HCT116 (cell line): ENCODE measurements around the gene CHMP2A. TPM values are rescaled to one million over a fixed set of nuclear protein-coding genes. Genes with fewer than 3 reads are reported as not detected.

Experiments
- ATAC-seq: fragments of 200-7000 bp; cut with Tn5 transposase; 2 replicates; pipeline ENCODE4 v1.9.1; 2020; ENCODE audit warnings: mild to moderate bottlenecking, moderate library complexity
- BruUV-seq: library from RNA; stranded (reverse); fragments of 400-500 nt; replicated peaks from 2 replicates; lab custom pipeline; 2021; lab: Mats Ljungman, UMichigan
- CTCF ChIA-PET: fragments of 300-600 bp; sonication (Branson Sonifier 250); formaldehyde crosslinking; loops from one replicate; lab custom pipeline; 2021; ENCODE audit warnings: antibody characterized with exemption; lab: Charles Lee
- POLR2A ChIA-PET: fragments of 300-600, 350-600 bp; sonication (Branson Sonifier 250); formaldehyde crosslinking; loops from one replicate; lab custom pipeline; 2021; ENCODE audit warnings: antibody characterized with exemption; lab: Charles Lee
- RAD21 ChIA-PET, 2 experiments: fragments of 300-600 bp; sonication (Branson Sonifier 250); formaldehyde crosslinking; loops; one replicate each; lab custom pipeline; 2023; ENCODE audit warnings: low total read pairs in 2 of 2; ENCODE audit not compliant: uncharacterized antibody in 2 of 2, unreplicated experiment in 2 of 2, low non-redundant PET in 1 of 2; lab: Charles Lee
- DNase-seq: peaks from one replicate; pipeline ENCODE4 v3.0.0-alpha.2; 2010; ENCODE audit warnings: low read depth, low spot score
- H2AFZ ChIP-seq: fragments of 200-600 bp; shearing (Covaris generic), sonication (generic); 2 replicates; pipeline ENCODE4 v1.6.1; 2017; ENCODE audit warnings: low read depth, mixed run types, mixed read lengths, antibody characterized with exemption, low read length; ENCODE audit not compliant: poor library complexity, severe bottlenecking
- H3K27ac ChIP-seq: 2 replicates; pipeline ENCODE4 v1.5.1; 2012; ENCODE audit warnings: low read depth, low read length
- H3K27me3 ChIP-seq: fragments of 200-600 bp; sonication (generic); 2 replicates; pipeline ENCODE4 v1.6.1; 2016; ENCODE audit warnings: mixed run types, low read length, mixed read lengths; ENCODE audit not compliant: insufficient read depth
- H3K36me3 ChIP-seq, 2 experiments: fragments of 200-500 bp in 1 of 2; fragments of 200-600 bp in 1 of 2; sonication (Bioruptor generic) in 1 of 2; sonication (generic) in 1 of 2; 2 replicates each; pipeline versions ENCODE4 v1.5.1 to v1.6.1; 2014 to 2016; ENCODE audit warnings: low read length in 2 of 2, inconsistent platforms in 1 of 2, mixed read lengths in 1 of 2, mixed run types in 1 of 2; ENCODE audit not compliant: insufficient read depth in 2 of 2, control insufficient read depth in 1 of 2
- H3K4me1 ChIP-seq, 2 experiments: fragments of 200-600 bp in 1 of 2; sonication (generic) in 1 of 2; 2 replicates each; pipeline versions ENCODE4 v1.5.1 to v1.6.1; 2012 to 2017; ENCODE audit warnings: low read length in 2 of 2, inconsistent platforms in 1 of 2, mild to moderate bottlenecking in 1 of 2, mixed read lengths in 1 of 2, mixed run types in 1 of 2, moderate library complexity in 1 of 2; ENCODE audit not compliant: insufficient read depth in 2 of 2, control insufficient read depth in 1 of 2
- H3K4me2 ChIP-seq: fragments of 200-600 bp; sonication (generic); 2 replicates; pipeline ENCODE4 v1.6.1; 2017; ENCODE audit warnings: mixed run types, low read length, mixed read lengths
- H3K4me3 ChIP-seq, 2 experiments: fragments of 200-600 bp in 1 of 2; sonication (generic) in 1 of 2; replicated peaks in 1 of 2; 2 replicates each; pipeline ENCODE4 v1.5.1; 2011 to 2016; ENCODE audit warnings: low read length in 2 of 2, control low read depth in 1 of 2, low read depth in 1 of 2, mild to moderate bottlenecking in 1 of 2, mixed read lengths in 1 of 2, mixed run types in 1 of 2
- H3K79me2 ChIP-seq: fragments of 200-600 bp; sonication (generic); 2 replicates; pipeline ENCODE4 v1.6.1; 2017; ENCODE audit warnings: mild to moderate bottlenecking, mixed run types, low read length, moderate library complexity, mixed read lengths; ENCODE audit not compliant: insufficient read depth
- H3K9ac ChIP-seq: fragments of 200-600 bp; sonication (generic); 2 replicates; pipeline ENCODE4 v1.6.1; 2016; ENCODE audit warnings: low read length, mixed read lengths
- H3K9me2 ChIP-seq: fragments of 200-600 bp; sonication (generic), shearing (Covaris generic); 2 replicates; pipeline ENCODE4 v1.6.1; 2017; ENCODE audit warnings: mixed run types, mild to moderate bottlenecking, moderate library complexity; ENCODE audit not compliant: insufficient read depth
- H3K9me3 ChIP-seq, 2 experiments: fragments of 200-500 bp in 1 of 2; fragments of 200-600 bp in 1 of 2; sonication (Bioruptor generic) in 1 of 2; sonication (generic) in 1 of 2; 2 replicates each; pipeline ENCODE4 v1.6.1; 2014 to 2017; ENCODE audit warnings: low read length in 2 of 2, mixed read lengths in 2 of 2, inconsistent platforms in 1 of 2, low read depth in 1 of 2, mild to moderate bottlenecking in 1 of 2, mixed run types in 1 of 2, moderate library complexity in 1 of 2; ENCODE audit not compliant: control insufficient read depth in 1 of 2, insufficient read depth in 1 of 2
- H4K20me1 ChIP-seq: fragments of 200-600 bp; sonication (generic), shearing (Covaris generic); 2 replicates; pipeline ENCODE4 v1.6.1; 2017; ENCODE audit warnings: mixed run types, mild to moderate bottlenecking, moderate library complexity; ENCODE audit not compliant: insufficient read depth
- EZH2phosphoT487 ChIP-seq: fragments of 200-600 bp; IDR thresholded peaks from 2 replicates; pipeline ENCODE4 v1.6.1; 2018; ENCODE audit warnings: antibody characterized with exemption, borderline replicate concordance
- POLR2AphosphoS5 ChIP-seq: IDR thresholded peaks from 2 replicates; pipeline ENCODE4 v1.6.1; 2011; ENCODE audit warnings: mild to moderate bottlenecking, low read depth, low read length, moderate library complexity
- SP1 ChIP-seq: IDR thresholded peaks from 2 replicates; pipeline ENCODE4 v1.6.1; 2012; ENCODE audit warnings: low read depth
- YY1 ChIP-seq: IDR thresholded peaks from 2 replicates; pipeline ENCODE4 v1.6.1; 2011; ENCODE audit warnings: low read length, low read depth, moderate library complexity, mild to moderate bottlenecking; ENCODE audit not compliant: insufficient replicate concordance; ENCODE audit errors: extremely low read depth
- intact Hi-C: fragments of 100-400 bp; cut with micrococcal nuclease; formaldehyde crosslinking; loops from 2 replicates; pipeline ENCODE4 v1.10.0; 2022
- total RNA-seq: library from RNA; stranded (reverse); gene quantifications from one replicate; pipeline ENCODE4 v1.2.1, GENCODE V29; 2021; ENCODE audit not compliant: unreplicated experiment

Gene CHMP2A
- total RNA-seq, 1 experiment from 2014 or later: 125 TPM

- Histone ChIP-seq H3K9me2 (no peaks in the 10 kb centered on the region), H3K79me2 (peaks cover 12% of the 10 kb centered on the region; the same call in 1 of the 2 replicates)
- TF ChIP-seq SP1 (no peak), POLR2AphosphoS5 (peak; percentile 68; the same call in 1 of the 2 replicates), YY1 (peak; percentile 80)
- TF ChIP-seq, all 23 proteins: peak for 2
- peaks cover 12 to 28% of the 10 kb centered on the region in 2 experiments for H3K4me1 ChIP-seq
- H3K9me3 ChIP-seq: no peaks in the 10 kb centered on the region
- CTCF ChIA-PET: interaction anchor here (0.7 to 1.0 kb wide), 2 partner anchors 10 to 52 kb away, joined by 3 to 4 read pairs; partner anchors contain the start of gene ZBTB45
- POLR2A ChIA-PET: interaction anchor here (1.4 to 2.4 kb wide), 3 partner anchors 13 to 28 kb away, joined by 7 to 8 read pairs (median 7); partner anchors contain the start of genes CHMP2A and TRIM28
- ATAC-seq: no peak
- no peak for DNase-seq
- H2AFZ ChIP-seq: no peak overlapping the region
- H3K4me2 ChIP-seq: peak overlapping the region; percentile 100
- peak overlapping the region; percentile 82 for H3K9ac ChIP-seq
- no TSS peak for BruUV-seq
- no peaks in the 10 kb centered on the region for H4K20me1 ChIP-seq
- H3K27me3 ChIP-seq: no peaks in the 10 kb centered on the region
- RAD21 ChIA-PET: no interaction called here
- H3K27ac ChIP-seq: peak overlapping the region; percentile 91
- peak overlapping the region; percentile 78 to 86 for H3K4me3 ChIP-seq
- intact Hi-C loops: loop anchor here (2.0 kb wide), 1 partner anchor 51 kb away; no protein-coding TSS in a partner anchor
- peaks cover 0 to 14% of the 10 kb centered on the region in 2 experiments; a peak in 1 of 4 replicates for H3K36me3 ChIP-seq
These were observed 17.3 kb upstream of the CHMP2A start for GRCh38 chr19:58572026-58572817.

GRCh38 chr19:58571575-58571947 is 16.7 kb upstream of the CHMP2A start:
- CTCF ChIA-PET: no interaction called here
- H3K4me2 ChIP-seq: peak overlapping the region; percentile 100; the same call in 1 of the 2 replicates
- no peak for ATAC-seq
- peaks cover 0 to 14% of the 10 kb centered on the region in 2 experiments; a peak in 1 of 4 replicates for H3K36me3 ChIP-seq
- H3K9ac ChIP-seq: no peak overlapping the region
- no peak overlapping the region for H2AFZ ChIP-seq
- RAD21 ChIA-PET: no interaction called here
- no peaks in the 10 kb centered on the region for H3K27me3 ChIP-seq
- H4K20me1 ChIP-seq: no peaks in the 10 kb centered on the region
- intact Hi-C loops: no loop called here
- peaks cover 12 to 28% of the 10 kb centered on the region in 2 experiments for H3K4me1 ChIP-seq
- DNase-seq: no peak
- H3K4me3 ChIP-seq: no peak overlapping the region
- BruUV-seq: no TSS peak
- peak overlapping the region; percentile 91; the same call in 1 of the 2 replicates for H3K27ac ChIP-seq
- no peaks in the 10 kb centered on the region for H3K9me2 ChIP-seq
- H3K9me3 ChIP-seq: no peaks in the 10 kb centered on the region
- POLR2A ChIA-PET: interaction anchor here (2.1 to 2.4 kb wide), 2 partner anchors 12 to 16 kb away, joined by 7 to 8 read pairs; partner anchors contain the start of gene CHMP2A
- no peak for TF ChIP-seq EZH2phosphoT487
- 0 out of 2 replicates have a peak, but pooled peaks have one; percentile 18 for TF ChIP-seq POLR2AphosphoS5
- H3K79me2 ChIP-seq: peaks cover 12% of the 10 kb centered on the region; the same call in 1 of the 2 replicates
